AG10803 (cell line): ENCODE data around the gene IFT122.

ENCODE experiments used
- DNase-seq: peaks from one replicate; pipeline ENCODE4 v3.0.0; 2010; ENCODE audit warnings: low read depth
- H3K4me3 ChIP-seq: 2 replicates; pipeline ENCODE4 v1.5.1; 2011; ENCODE audit warnings: mild to moderate bottlenecking, low read length, control low read depth
- TF ChIP-seq, protein P1 (sequence below): conservative IDR thresholded peaks from 2 replicates; pipeline ENCODE4 v1.5.1; 2011; ENCODE audit warnings: mild to moderate bottlenecking, low read length, control low read depth, inconsistent platforms

Gene IFT122

DNA sequence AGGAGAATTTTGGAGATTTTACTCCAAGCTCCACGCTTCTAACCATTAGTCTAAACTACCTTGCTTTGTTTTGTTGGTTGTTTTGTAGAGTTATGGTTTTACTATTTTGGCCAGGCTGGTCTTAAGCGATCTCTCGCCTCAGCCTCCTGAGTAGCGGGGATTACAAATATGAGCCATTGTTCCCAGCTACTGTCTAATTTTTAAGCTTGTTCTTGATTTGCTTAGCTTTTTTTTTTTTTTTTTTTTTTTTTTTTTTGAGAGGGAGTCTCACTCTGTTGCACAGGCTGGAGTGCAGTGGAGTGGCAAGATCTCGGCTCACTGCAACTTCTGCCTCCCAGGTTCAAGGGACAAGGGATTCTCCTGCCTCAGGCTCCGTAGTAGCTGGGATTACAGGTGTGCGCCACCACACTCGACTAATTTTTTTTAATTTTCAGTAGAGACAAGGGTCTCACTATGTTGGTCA lies 40.1 kb upstream of the IFT122 start:
- H3K4me3 ChIP-seq: no peak overlapping the region
- TF ChIP-seq, protein P1, sequence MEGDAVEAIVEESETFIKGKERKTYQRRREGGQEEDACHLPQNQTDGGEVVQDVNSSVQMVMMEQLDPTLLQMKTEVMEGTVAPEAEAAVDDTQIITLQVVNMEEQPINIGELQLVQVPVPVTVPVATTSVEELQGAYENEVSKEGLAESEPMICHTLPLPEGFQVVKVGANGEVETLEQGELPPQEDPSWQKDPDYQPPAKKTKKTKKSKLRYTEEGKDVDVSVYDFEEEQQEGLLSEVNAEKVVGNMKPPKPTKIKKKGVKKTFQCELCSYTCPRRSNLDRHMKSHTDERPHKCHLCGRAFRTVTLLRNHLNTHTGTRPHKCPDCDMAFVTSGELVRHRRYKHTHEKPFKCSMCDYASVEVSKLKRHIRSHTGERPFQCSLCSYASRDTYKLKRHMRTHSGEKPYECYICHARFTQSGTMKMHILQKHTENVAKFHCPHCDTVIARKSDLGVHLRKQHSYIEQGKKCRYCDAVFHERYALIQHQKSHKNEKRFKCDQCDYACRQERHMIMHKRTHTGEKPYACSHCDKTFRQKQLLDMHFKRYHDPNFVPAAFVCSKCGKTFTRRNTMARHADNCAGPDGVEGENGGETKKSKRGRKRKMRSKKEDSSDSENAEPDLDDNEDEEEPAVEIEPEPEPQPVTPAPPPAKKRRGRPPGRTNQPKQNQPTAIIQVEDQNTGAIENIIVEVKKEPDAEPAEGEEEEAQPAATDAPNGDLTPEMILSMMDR: no peak
- no peak for DNase-seq

DNA sequence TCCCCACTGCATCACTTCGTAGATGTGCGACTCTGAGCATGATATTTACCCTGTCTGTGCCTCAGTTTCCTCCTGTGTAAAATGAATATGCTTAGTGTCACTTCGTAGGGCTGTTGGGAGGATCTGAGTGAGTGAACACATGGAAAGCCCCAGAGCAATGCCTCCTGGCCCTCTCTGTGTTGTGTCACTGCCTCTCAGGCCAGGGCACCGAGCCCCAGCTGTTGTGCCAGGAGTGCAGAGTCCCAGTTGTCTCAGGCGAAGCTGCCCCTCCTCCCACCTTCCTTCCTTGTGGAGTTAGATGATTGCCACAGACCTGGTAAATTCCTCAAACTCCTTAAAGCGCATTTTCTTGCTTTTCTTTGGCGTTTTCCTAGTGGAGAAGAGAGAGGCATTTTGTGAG lies 37.8 kb upstream of the IFT122 start:
- H3K4me3 ChIP-seq: no peak overlapping the region
- DNase-seq: no peak
- TF ChIP-seq, protein P1: no peak

DNA sequence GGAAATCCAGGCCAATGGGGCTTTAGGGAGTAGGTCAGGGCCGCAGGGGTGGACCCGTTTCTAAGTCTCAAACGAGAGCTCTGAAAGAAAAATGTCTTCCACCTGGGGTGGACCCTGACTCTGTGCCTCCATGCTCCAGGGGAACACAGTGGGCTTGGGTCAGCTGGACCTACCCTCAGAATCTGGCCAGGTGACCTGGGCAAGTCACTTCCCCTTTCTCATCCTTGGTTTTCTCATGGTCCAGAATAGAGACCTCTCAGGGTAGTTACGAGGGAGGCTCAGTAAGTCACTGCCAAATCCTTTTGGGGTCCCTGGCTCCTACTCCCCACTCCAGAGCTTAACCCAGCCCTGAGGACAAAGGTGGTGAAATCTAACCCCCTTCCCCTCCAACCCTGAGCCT lies 37.4 kb upstream of the IFT122 start:
- DNase-seq: no peak
- H3K4me3 ChIP-seq: no peak overlapping the region
- TF ChIP-seq, protein P1: no peak

DNA sequence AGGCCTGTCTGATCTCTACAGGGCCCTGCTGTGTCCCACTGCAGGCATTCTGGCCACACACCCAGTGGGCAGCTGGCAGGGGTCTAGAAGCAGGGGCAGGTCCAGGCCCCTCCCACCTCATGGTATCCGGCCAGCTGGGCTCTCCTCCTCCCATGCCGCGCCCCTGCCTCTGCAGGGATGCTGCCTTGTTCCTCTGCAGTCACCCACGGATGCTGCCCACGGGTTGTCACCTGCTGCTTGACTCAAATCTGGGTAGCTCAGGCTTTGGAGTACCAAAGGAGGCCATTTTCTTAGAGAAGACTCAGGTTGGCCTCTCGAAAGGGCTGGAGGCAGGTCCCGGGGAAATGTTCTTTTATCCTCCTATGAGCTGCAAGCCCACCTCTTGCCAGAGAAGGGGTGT lies 36.6 kb upstream of the IFT122 start:
- no peak for DNase-seq
- H3K4me3 ChIP-seq: no peak overlapping the region
- TF ChIP-seq, protein P1: no peak

DNA sequence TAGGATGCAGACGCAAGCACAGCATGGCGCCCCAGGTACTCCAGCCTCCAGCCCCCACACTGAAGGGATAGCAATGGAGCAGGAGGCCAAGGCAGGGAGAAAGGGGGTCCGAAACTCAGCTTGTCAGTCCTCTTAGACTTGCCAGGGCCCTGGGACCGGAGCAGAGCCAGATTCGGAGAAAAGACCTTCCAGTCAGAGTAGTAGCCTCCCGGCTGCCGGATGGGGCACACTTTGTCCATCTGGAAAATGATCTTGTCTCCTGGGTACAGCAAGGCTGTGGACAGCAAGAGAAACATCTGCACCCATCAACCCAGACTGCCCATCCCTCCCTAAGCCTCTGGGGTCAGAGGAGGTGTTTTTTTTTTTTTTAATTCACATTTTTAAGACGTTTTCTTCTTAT lies 35.9 kb upstream of the IFT122 start:
- no peak for DNase-seq
- no peak overlapping the region for H3K4me3 ChIP-seq
- TF ChIP-seq, protein P1: no peak

DNA sequence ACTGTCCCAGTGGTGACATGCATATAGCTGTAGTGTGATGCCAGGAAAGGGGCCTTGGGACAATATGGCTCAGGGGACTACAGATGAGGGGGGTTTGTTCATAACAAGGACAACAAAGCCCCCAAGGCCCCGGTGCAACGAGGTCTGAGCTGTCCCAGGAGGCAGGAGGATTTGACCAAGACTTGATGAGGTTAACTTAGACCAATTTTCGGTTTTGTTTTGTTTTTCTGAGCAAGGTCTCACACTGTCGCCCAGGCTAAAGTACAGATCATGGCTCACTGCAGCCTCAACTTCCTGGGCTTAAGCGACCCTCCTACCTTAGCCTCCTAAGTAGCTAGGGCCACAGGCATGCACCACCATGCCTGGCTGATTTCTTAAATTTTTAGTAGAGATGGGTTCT lies 35.4 kb upstream of the IFT122 start:
- no peak for DNase-seq
- TF ChIP-seq, protein P1: no peak
- H3K4me3 ChIP-seq: no peak overlapping the region

DNA sequence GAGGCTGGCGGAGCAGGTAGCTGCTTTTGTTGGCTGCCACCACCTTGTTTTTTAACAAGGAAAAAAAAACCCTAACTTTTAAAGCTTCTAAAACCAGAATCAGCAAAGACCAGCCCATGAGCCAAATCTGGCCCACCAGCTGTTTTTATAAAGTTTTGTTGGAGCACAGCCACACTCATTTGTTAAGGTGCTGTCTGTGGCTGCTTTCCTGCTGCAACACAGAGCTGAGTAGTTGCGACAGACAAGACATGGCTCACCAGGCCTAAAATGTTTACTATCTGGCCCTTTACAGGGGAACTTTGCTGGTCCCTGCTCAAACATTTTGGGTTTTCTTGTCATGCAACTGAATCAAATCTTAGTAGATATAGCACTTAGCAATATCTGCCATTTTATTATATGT lies 30.5 kb upstream of the IFT122 start:
- no peak overlapping the region for H3K4me3 ChIP-seq
- TF ChIP-seq, protein P1: no peak
- peak; percentile 52 for DNase-seq
